Measurements from ENCODE around the gene SMARCAL1.
A peak's percentile ranks its signal among the peaks of the same experiment; 100 is the strongest.

The SMARCAL1 gene

DNA sequence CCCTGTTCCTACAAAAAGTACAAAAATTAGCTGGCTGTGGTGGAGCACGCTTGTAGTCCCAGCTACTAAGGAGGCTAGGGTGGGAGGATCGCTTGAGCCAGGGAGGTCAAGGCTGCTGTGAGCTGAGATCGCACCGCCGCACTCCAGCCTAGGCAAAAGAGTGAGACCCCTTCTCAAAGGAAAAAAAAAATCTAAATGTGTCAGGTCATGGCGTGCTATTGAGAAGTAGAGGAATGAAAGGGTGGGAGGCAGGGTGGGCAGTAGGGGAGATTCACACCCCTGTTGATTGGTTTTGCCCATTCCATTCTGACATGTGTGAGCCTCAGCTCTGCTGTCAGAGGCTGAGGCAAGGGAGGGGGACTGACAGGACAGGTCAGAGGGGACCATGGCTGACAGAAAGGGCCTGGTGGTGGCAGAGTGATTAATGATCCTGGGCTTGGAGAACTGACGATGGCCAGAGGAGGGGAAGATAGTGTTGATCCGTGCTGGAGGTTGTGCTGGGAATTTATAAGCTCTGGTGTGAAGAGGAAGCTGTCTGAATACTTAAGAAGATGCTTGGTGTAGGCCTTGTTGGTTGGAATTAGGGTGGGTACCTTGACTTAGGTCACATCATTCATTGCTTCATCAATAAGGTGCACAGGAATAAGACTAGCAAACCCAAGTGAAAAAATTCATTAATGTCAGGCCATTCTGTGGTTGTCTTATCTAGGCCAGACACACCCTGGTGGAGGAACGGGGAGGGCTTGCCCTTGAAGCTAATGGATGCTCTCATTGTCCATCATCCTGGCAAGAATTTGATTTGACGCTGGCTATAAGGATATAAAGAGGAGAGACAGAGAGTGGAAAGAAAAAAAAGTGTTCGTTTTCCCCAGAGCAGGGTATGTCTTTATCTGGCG, 19.1 kb upstream of the SMARCAL1 start:
- no peak for DNase-seq

- no peak for DNase-seq
Observed at GRCh38 chr2:216394881-216395280, 17.4 kb upstream of the SMARCAL1 start.

- no peak for DNase-seq
Observed at GRCh38 chr2:216399621-216400020, 12.7 kb upstream of the SMARCAL1 start.

GRCh38 chr2:216402751-216403150, 9.5 kb upstream of the SMARCAL1 start:
- no peak for DNase-seq

- peak; percentile 12 for DNase-seq
Observed at GRCh38 chr2:216404010-216404618, 8.2 kb upstream of the SMARCAL1 start.

DNA sequence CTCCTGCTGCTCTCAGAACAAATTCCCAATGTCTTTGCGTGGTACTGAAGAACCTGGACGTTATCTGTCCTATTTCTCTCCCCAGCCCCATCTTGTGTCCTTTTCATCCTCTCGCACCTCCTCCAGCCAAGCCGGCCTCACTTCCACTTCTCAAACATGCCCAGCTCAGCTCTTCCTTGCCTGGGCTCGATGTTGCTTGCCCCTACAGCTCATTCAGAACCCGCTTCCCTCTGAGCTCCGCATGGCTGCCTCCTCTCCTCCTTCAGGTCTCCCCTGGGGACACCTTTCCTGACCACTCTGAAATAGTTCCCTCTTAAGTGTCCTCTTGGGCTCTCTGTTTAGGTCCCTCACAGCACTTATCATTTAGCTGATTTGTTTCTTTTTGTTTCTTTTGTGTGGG, 6.7 kb upstream of the SMARCAL1 start:
- DNase-seq, result no peak

GRCh38 chr2:216406826-216407225, 5.5 kb upstream of the SMARCAL1 start:
- peak; percentile 77 for DNase-seq

DNA sequence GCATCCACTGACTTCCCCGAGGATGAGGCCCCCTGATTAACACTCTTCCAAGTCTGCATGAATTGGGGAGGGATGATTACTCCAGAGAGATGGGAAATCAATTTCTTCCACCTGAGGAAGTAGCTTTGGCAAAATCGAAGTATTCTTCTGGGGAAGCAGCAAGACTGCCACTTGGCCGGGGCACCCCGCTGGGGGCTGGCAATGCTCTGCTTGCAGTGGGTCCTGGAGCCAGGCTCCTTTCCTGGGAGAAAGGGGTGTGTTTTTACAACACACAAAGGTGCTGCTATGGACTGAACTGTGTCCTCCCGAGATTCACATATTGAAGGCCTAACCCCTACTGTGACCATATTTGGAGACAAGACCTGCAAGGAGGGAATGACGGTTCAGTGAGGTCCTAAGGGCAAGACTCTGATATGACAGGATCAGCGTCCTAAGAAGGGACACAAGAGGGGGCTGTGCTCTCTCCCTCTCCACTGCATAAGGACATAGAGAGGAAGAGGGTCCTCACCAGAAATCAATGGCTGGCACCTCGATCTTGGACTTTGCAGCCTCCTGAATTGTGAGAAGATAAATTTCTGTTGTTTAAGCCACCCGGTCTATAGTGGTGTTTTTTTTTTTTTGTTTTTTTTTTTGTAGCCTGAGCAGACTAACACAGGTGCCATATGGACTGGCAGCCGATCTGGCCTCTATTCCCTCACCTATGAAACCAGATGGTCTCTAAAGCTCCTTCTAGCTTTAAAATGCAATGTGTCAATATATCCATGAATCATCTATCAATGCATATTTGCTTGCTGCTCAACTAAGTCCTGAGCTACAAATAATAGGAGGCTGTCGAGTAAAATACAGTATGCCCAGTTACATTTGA, 3.6 kb upstream of the SMARCAL1 start:
- no peak for DNase-seq

DNA sequence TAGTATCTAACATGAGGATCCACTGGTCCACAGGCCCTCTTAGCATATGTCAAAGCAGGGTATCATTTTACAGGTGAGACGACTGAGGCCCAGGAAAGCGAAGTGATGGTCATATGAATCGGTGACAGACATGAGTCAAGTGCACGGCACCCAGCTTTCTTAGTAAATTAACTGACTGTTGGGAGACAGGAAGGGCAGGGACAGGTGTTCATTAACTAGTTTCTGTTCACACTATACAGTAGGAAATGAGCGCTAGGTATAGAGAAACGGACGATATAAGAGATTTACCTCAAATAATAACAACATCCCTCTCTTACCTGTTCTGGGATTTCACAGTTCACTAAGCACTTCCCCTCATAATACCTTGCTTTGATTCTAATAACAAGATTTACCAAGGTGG, 1.7 kb upstream of the SMARCAL1 start:
- DNase-seq, result no peak

- no peak for DNase-seq
Observed at GRCh38 chr2:216413882-216414281, 1.6 kb downstream of the SMARCAL1 start.

DNA sequence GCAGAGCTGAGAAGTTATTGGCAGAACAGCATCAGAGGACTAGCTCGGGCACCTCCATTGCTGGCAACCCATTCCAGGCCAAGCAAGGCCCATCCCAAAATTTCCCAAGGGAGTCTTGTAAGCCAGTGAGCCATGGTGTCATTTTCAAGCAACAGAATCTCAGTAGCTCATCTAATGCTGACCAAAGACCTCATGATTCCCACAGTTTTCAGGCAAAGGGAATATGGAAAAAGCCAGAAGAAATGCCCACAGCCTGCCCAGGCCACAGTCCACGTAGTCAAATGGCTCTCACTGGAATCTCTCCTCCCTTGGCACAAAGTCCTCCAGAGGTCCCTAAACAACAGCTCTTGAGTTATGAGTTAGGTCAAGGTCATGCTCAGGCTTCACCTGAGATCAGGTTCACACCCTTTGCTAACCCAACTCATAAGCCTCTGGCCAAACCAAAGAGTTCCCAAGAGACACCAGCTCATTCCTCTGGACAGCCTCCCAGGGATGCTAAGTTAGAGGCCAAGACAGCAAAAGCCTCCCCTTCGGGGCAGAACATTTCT, 2.6 kb downstream of the SMARCAL1 start:
- no peak for DNase-seq

DNA sequence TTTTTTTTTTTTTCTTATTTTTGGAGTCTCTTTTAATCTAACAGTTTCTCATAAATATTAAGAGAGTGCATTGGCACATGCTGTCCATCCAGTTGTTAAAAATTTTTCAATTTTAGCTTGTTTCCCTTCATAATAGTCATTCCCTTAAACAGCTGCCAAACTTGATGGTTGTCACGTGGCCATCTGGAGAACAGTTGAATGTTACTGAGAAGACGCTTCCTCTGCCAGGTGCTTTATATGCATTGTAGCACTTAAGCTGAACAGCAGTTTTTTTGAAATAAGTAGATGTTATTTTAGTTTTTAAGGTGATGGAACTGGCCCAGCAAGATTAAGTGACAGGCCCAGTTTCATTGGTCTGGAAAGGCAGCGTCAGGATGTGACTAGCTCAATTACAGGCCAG, 3.3 kb downstream of the SMARCAL1 start:
- DNase-seq, result no peak

GRCh38 chr2:216416571-216417307, 4.5 kb downstream of the SMARCAL1 start:
- DNase-seq, result no peak

DNA sequence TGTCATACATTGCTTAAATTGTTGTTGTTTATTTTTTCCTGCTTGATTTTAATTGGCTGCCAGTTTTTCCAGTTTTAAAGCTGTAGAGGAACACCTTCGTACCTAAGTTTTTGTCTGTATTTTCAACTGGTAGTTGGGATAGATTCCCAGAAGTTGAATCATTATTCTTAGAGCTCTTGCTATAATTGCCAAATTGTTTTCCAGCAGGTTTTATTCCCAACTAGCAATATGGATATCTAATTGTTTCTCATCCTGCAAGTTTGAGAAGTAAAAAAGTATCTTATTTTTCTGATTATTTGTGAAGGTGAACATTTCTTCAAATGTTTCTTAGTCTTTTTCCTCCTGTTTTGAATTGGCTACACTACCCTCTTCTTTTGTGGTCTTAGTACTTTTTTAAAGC, 6.7 kb downstream of the SMARCAL1 start:
- DNase-seq, result no peak

DNA sequence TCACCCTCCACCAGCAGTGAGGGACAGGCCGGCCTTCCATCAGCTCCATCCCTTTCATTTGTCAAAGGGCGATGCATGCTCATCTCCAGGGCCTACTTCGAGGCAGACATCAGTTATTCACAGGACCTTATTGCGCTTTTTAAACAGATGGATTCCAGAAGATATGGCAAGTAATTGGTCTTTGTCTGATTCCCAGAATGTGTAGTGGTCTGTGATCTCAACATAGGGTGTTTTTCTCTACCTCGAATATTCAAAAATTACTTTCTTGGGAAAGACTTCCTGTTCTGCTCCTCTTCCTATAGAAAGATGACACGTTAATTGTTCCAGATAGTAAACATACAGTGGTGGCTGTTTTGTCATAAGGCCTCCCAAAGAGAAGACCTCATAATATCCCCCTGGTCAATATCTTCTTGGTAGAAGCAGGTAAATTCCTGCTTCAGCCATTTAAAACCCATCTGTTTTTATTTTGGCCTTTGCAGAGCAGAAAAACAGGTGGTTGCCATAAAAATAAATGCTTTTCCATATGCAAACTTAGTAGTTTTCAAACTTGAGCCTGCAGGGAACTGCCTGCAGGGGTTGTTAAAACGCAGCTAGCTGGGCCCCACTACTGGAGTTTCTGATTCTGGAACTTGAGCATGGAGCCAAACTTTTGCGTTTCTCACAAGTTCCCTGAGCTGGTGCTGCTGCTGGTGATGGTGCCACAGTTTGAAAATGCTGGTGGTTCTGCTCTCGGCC, 8.2 kb downstream of the SMARCAL1 start:
- no peak for DNase-seq

DNA sequence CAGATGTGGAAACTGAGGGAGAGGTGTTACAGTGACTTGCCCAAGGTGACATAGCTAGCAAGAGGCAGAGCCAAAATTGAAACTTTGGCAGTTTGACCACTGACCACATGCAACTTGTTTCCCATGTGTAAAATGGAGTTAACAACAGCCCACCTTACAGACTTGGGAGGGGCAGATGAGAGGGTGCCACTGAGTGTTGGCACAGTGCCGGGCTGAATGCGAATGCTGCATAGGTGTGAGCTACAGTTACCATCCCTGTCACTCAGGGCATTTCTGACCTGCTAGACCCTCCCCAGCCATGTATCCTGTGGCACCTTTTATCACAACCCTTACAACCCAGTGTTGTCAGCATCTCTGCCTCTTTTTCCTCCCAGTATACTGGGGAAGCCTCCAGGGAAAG, 10.8 kb downstream of the SMARCAL1 start:
- DNase-seq, result no peak

DNA sequence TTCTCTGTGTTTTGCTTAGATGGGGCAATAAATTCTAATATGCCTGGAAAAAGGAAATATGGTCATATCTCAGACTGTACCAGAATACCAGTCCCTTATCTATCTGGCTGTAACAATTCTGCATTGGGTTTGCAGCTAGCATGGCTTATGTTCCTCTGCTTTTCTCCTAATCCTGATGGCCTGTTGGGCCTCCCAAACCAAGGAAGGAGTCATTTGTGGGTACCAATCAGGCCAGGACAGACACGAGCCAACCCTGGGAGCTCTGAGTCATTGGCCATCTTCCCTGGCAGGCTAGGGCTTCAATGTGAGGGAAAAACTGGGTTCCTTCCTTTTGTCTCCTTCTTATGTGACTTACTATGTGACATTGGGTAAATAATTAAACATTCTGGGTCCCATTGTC, 12.0 kb downstream of the SMARCAL1 start:
- DNase-seq, result no peak

- no peak for DNase-seq
Observed at GRCh38 chr2:216425008-216425787, 12.9 kb downstream of the SMARCAL1 start.

GRCh38 chr2:216426166-216426777, 14.0 kb downstream of the SMARCAL1 start:
- no peak for DNase-seq

DNA sequence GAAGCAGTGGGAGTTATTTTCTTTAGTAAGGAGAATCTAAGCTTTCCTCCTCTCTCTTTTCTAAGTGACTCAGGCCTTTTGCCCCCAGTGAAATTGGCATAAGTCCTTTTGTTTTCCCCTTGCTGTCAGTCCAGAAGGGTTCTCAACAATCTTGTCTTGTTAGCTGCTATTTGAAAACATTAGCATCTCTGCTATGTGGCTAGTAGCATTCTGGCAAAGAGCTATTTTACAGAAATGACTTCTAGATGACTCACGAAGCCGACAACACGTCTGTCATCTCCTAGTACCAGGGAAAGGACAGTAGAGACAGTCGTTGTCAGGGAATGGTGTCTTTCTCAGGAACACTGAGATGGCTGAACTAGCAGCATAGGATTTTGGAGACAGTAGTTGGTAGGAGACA, 14.7 kb downstream of the SMARCAL1 start:
- DNase-seq, result no peak

All from NCI-H526 treated with DMSO at 0.1 percent for 48 hours (cell line).